Sigmoid colon (tissue), 3 donors: Measurements from ENCODE around the gene KRT16.

ENCODE experiments used
- CTCF ChIP-seq, 4 experiments: fragments of 450-650 bp in 3 of 4; fragments of 200-600 bp in 1 of 4; IDR thresholded peaks; one replicate each; pipeline ENCODE4 v1.5.1; 2016 to 2019; ENCODE audit warnings: antibody characterized with exemption in 4 of 4, mild to moderate bottlenecking in 3 of 4, moderate library complexity in 2 of 4
- POLR2A ChIP-seq, 2 donors: fragments of 450-650 bp; IDR thresholded peaks; one replicate each; pipeline ENCODE4 v1.6.1; 2016; ENCODE audit warnings: antibody characterized with exemption in 2 of 2, mild to moderate bottlenecking in 2 of 2, moderate library complexity in 2 of 2

DNA sequence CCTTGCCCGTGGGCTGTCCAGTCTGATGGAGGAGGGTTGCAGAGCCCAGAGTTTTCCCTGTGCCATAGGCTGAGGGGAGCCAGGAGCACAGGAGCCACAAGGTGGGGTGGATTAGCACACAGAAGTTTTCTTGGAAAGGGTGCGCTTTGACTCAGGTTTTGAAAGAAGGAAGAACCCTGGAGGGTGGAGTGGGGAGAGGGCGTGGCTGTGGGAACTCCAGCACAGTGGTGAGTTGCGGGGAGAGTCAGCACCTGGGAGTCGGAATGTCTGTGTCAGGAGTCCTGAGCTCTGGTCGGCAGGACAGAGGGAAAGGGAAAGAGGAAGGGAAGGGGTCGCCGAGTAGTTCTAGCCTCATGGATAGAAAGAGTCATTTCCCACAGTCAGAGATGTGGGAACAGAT, 17.0 kb downstream of the KRT16 start:
- TF ChIP-seq CTCF (IDR thresholded peaks at IDR 0.05) = no peak
- TF ChIP-seq POLR2A (IDR thresholded peaks at IDR 0.05) = no peak
